ENCODE results near the gene RASSF9. TPM values are rescaled to one million over a fixed set of nuclear protein-coding genes. Genes with fewer than 3 reads are reported as not detected.

RASSF9 gene
- total and polyA plus RNA-seq, 9 of the 15 experiments (the other 6 are each of a cell fraction or from before 2014, with no cell fraction given) = not detected

DNA sequence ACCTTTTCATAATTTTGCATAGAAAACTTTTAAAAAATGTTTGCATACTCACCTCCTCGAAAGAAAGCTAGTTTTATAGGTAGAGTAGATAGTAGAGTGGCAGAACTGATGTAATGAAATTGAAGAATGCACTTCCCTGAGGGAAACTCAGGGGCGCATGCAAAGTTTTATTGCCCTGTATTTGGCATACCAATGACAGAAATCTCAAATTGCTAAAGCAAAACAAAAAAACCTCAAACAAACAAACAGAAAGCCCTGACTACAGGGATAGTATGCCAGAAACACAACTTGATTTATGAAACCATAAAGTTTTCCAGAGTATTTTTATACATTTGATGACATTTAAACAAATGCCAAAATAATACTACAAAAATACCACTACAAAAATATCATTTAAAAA, 1.8 kb downstream of the RASSF9 start:
- BruUV-seq (replicated peaks) = no TSS peak
- no peaks in the 10 kb centered on the region for H3K27me3 ChIP-seq (ENCODE audit: control insufficient read depth in 2 of 2, insufficient read depth in 2 of 2, low read length in 2 of 2)
- H3K27ac ChIP-seq (ENCODE audit: extremely low read depth, low read depth, low read length) = no peak overlapping the region
- H4K20me1 ChIP-seq (replicated peaks; ENCODE audit: control insufficient read depth, insufficient read depth, low read length) = no peaks in the 10 kb centered on the region
- in situ Hi-C loops (cut with MboI) = no loop called here
- no peak overlapping the region for H2AFZ ChIP-seq (ENCODE audit: low read depth, low read length)
- no peaks in the 10 kb centered on the region for H3K36me3 ChIP-seq (ENCODE audit: control insufficient read depth, insufficient read depth, low read length)
- ChIA-PET POLR2A (no interaction called here), CTCF (ENCODE audit: low intra/inter-chr PET ratio) (no interaction called here)
- FAIRE-seq (no peak), DNase-seq (ENCODE audit: extremely low read depth in 1 of 4, low spot score in 3 of 4) (no peak), ATAC-seq (no peak)
- no peaks in the 10 kb centered on the region for H3K4me1 ChIP-seq (replicated peaks in 1 of 2; ENCODE audit: control insufficient read depth in 2 of 2, insufficient read depth in 2 of 2, low read length in 2 of 2)
- H3K9me1 ChIP-seq (ENCODE audit: control insufficient read depth, insufficient read depth, low read length) = no peaks in the 10 kb centered on the region
- no peaks in the 10 kb centered on the region for H3K9me3 ChIP-seq (replicated peaks; ENCODE audit: control insufficient read depth, insufficient read depth, low read depth, low read length)
- no peaks in the 10 kb centered on the region for H3K79me2 ChIP-seq (ENCODE audit: control insufficient read depth, insufficient read depth, low read length)
- whole genome bisulfite sequencing (ENCODE audit: insufficient coverage, low coverage, missing lambda C conversion rate) = 0% methylated on average over 2 of the region's 2 CpGs
- intact Hi-C loops (cut with micrococcal nuclease) = no loop called here
- no peak overlapping the region for H3K4me3 ChIP-seq
- H3K4me2 ChIP-seq (ENCODE audit: insufficient read depth, low read length) = no peak overlapping the region
- no peak overlapping the region for H3K9ac ChIP-seq (ENCODE audit: insufficient read depth in 1 of 2, low read depth in 2 of 2, low read length in 2 of 2)
- TF ChIP-seq, protein P1, sequence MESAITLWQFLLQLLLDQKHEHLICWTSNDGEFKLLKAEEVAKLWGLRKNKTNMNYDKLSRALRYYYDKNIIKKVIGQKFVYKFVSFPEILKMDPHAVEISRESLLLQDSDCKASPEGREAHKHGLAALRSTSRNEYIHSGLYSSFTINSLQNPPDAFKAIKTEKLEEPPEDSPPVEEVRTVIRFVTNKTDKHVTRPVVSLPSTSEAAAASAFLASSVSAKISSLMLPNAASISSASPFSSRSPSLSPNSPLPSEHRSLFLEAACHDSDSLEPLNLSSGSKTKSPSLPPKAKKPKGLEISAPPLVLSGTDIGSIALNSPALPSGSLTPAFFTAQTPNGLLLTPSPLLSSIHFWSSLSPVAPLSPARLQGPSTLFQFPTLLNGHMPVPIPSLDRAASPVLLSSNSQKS (CRISPR knock-in tag; IDR thresholded peaks at IDR 0.05) = no peak
- TF ChIP-seq E2F6 (IDR thresholded peaks at IDR 0.05; ENCODE audit: borderline replicate concordance in 1 of 2, extremely low read depth in 1 of 2, insufficient read depth in 1 of 2, insufficient read length in 1 of 2, low read depth in 1 of 2, low read length in 1 of 2, poor library complexity in 1 of 2, severe bottlenecking in 1 of 2) = no peak
- no peak for TF ChIP-seq ZNF316 (IDR thresholded peaks at IDR 0.05)
- no peak for TF ChIP-seq MAZ (CRISPR knock-in tag; conservative IDR thresholded peaks at IDR 0.05 in 1 of 2, IDR thresholded peaks at IDR 0.05 in 1 of 2)
- no peak for TF ChIP-seq GTF2F1 (IDR thresholded peaks at IDR 0.05; ENCODE audit: low read depth, low read length)
- TF ChIP-seq NONO (IDR thresholded peaks at IDR 0.05; ENCODE audit: low read depth in 2 of 2, low read length in 1 of 2) = no peak
- TF ChIP-seq MBD1 (CRISPR knock-in tag; IDR thresholded peaks at IDR 0.05) = no peak
- no peak for TF ChIP-seq RHOXF2B (CRISPR knock-in tag; conservative IDR thresholded peaks at IDR 0.05)
- TF ChIP-seq YBX1 (IDR thresholded peaks at IDR 0.05) = no peak
- TF ChIP-seq TSHZ1 (CRISPR knock-in tag; IDR thresholded peaks at IDR 0.05) = no peak
- TF ChIP-seq STAG1 (CRISPR knock-in tag; IDR thresholded peaks at IDR 0.05; ENCODE audit: borderline replicate concordance) = no peak
- TF ChIP-seq E2F5 (CRISPR knock-in tag; IDR thresholded peaks at IDR 0.05) = no peak

All from K562 (cell line).